8988T (cell line): ENCODE data around the gene LARGE1.

Experiments used
- DNase-seq: peaks from one replicate; pipeline ENCODE4 v3.0.0; 2011

LARGE1 gene

DNA sequence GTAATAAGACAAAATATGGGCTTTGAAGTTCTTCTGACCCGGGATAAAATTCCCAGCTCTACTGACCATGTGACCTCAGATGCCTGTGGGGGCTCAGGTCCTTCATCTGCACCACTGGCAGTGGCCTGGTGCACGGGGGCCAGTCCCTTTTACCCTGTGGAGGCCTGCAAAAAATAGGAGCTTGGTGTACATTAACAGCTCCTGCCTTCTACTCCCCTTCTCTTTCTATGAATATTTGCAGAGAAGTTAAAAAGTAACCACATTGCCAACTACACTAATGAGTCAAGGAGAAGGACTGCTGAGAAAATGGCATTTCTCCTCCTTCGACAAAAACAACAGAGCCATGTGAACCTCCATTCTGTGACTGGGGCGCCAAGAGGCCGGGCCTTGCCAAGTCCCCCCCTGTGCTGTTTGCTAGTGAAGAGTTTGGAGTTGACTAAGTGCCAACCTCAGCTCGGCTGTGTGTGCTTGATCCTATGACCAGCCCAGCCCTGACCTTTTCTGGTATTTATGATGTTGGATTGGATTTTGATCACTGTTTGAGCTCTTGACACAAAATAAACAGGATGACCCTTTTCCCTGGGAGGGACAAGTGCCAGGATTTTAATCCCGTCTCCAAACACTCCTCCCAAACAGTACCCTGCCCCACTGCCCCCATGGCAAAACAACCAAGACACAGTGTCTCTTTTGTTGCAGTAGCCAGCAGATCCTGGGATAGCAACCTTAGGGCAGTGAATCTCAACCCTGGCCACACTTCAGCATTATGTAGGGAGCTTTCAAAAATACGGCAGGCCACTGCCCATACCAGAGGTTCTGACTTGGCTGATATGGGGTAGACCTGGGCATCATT, 380.1 kb downstream of the LARGE1 start:
- no peak for DNase-seq

DNA sequence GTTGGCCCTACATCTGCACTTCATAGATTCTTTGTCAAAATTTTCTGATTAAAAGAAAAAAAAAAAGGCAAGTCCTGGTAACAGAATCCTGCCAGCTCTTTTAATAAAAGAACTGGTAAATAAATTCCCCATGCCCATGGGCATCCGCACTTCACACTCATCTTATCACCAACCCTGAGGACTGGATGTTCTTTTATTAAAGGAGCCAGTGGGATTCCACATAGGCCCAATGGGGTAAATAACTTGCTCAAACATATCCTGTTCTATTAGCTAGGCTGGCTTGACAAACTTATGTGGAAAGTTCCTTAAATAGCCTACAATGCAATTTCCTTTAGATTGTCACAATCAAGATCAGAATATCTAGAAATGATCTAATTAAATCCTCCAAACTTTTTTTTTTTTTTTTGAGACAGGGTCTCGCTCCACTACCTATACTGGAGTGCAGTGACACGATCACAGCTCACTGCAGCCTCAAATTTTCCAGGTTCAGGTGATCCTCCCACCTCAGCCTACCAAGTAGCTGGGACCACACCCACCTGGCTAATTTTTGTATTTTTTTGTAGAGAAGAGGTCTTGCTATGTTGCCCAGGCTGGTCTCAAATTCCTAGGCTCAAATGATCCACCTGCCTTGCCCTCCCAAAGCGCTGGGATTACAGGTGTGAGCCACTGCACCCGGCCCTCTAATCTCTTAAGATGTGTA, 380.9 kb downstream of the LARGE1 start:
- no peak for DNase-seq

DNA sequence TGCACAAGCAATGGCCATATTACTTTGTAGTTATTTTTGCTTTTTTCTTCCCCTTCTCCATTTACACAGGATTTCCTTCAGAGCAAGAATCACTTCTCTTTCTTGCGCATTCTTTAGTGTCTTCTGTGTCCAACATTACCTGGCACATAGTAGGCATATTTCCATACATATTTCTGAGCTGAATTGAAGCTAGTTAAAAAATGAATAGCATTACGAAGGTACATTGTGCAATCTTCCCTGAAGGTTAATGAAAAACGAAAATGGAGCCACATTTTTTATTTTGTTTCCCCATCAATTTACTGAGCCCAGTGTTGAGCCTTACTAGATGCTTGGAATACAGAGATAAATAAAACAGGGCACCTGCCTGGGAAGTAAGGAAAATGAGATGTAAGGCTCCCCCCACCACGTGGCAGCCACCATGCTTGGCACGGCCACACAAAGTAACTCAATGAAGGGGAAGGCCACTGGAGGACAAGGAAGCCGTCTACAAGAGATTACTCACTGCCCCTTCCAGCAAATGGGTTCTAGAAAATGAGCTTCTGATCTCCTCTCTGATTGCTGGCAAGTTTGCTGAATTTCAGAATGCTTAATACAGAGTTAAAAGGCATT, 381.9 kb downstream of the LARGE1 start:
- DNase-seq: no peak

DNA sequence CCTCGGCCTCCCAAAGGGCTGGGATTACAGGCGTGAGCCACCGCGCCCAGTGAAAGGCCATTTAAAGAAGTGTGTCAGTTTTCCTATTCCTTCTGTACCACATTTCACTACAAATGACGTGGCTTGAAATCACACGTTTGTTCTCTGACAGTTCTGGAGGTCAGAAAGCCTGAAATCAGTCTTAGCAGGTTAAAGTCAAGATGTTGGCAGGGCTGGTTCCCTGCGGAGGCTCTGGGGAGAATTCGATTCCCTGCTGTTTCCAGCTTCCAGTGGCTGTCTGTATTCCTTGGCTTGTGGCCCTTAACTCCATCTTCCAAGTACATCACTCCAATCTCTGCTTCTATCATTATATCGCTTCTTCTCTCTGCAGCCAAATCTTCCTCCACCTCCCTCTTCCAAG, 383.2 kb downstream of the LARGE1 start:
- no peak for DNase-seq

DNA sequence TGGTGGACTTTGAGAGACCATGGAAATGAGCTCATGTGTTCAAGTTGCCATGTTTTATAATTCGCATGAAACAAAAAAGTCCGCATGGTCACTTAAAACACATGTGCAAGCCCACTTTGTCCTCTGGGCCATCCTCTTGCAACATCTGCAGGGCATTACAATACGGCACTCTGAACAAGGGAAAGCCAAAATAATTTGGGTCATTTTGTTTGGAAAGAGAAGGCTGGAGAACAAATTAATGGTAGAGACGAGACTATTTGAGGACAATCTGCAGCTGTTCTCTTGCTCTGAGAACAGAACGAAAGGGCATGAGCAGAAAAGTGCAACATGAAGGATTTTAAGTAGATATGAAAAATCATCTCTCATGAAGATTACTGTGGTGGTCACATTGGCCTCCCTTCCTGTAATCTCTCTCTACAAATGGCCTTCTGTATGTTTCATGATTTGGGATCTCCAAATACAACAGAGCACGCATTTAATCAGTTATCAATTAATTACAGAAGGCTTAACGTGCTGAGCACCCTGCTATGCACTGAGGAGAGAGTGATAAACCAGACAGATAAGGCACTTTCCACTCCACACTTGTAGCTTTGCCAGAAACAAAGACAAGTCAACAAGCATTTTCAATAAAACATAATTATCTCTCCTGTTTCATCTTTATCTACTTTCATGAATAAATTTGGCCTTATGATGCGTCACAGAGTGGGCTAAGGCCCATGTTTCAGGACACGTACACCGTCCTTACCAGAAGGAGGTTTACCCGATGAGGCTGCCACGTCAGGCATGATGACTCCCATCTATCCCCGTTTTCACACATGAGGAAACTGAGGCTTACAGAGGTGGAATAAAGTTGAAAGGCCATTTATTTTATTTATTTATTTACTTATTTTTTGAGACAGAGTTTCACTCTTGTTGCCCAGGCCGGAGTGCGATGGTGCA, 384.1 kb downstream of the LARGE1 start:
- no peak for DNase-seq

DNA sequence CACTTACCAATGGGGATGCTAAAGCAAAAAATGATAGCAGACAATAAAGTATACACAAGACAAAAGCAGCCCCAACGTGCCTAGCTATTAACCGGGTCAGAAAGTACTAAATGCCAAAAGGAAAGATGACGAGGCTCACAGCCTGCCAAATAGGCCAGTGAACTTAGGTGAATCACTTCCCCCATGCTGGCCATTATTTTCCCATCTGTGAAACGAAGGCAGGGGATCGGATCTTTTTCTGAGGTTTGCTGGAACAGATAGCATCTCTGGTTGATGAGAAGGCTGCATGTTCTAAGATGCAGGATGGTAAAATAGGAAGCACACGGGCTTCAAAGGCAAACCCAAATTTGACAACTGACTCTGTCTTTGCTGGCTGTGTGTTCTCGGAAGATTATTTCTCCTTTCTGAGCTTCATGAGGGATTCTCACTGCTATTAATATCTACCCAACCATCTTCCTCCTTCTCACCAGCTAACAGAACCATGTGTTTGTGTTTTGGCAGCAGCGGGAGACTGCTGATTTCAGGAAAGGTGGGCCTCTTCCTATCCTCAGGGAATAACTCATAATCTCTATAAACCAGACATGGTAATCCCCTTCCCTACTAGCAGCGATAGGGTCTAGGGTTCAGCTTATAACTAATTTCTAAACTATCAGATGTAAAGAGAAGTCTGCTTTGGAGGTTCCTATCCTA, 390.7 kb downstream of the LARGE1 start:
- DNase-seq: no peak

DNA sequence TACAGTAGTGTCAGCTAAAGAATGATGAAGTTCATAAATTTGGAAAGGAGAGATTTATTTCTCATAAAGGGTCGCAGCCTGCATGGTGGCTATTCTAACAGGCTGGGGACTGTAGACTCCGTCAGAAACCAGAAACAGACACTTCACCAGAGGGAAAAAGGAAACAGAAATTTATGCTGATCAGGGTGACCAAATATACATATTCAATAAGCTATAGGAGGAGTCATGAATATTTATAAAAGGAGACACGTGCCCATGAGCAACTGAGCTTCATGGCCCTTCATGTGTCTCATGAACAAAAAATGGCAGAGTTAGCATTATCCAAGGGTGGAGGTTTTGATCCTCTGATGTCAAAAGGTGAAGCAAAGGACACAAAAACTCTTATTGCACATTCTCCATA, 392.1 kb downstream of the LARGE1 start:
- no peak for DNase-seq

DNA sequence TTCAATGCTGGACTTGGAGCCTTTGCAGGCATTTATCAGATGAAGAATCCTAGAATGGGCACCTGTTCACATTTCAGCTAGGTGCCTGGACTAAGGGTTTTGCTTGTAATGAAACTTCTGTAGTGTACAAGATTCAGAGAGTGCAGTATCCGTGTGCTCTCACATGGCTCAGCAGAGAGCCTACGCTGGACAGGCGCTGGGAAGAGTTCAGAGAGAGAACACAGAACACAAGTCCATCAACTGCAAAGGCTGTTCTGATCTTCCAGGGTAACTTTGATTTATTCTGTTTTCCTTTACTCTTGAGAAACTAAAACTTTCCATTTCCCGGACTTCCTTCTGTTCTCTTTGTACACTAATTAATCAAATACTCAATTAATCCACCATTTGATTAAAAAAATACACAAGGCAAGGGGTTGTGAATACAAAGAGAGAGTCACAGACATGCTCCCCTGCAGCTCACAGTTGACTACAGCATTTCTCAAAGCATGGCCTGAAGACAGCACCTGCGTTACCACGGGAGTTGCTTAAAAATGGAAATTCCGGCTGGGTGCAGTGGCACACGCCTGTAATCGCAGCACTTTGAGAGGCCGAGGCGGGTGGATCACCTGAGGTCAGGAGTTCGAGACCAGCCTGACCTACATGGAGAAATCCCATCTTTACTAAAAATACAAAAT, 393.7 kb downstream of the LARGE1 start:
- DNase-seq: no peak

DNA sequence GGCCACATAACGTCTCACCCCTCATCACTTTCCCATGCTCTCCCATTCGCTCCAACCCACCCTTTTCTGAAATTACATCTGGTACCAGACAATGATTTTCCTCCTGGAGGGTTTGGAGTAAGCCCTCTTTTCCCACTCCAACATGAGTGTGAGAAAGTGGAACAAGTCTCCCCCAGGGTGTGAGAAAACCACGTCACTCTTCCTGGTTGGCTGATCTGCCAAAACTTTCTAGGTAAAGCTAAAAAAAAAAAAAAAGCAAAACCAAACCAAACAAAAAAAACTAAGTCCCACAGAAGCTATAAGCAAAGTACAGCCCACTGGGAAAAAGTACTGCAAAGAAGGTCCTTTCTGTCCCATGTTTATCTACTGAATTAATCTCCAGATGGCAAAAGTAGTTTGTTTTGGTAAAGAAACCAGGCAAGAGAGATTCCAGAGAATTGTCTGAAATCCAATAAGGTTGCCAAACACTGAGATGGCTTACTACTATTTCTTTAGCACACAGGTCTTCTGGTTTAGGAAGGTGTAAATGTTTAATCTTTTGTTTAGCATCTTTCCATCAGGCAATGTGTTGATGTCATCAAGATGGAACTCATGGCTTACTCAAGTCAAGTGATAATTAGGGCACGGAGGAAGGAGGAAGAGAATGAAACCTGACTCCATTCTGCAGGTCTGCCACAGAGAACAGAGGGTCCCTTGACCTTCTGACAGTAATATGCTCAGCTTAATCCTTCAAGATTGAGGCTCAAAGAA, 395.6 kb downstream of the LARGE1 start:
- no peak for DNase-seq

DNA sequence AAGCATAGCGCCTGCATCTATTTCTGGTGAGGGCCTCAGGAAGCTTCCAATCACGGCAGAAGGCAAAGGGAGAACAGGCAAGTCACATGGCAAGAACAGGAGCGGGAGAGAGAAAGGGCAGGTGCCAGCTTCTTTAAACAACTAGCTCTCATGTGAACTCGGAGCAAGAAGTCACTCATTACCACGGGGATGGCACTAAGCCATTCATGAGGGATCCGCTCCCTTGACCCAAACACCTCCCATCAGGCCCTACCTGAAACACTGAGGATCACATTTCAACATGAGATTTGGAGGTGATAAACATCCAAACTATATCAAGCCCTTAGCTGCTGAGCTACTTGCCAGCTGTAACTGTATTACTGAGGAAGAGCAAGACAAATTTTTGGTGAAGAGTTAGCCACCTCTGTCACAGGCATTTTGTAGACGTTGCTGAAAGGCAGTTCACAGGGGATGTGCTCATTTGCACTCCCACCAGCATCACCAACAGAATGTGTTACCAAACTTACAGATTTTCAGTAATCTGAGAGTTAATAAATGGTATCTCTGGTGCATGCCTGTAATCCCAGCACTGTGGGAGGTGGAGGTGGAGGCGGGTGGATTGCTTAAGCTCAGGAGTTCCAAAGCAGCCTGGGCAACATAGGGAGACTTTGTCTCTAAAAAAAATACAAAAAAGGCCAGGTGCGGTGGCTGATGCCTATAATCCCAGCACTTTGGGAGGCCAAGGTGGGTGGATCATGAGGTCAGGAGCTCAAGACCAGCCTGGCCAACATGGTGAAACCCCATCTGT, 398.2 kb downstream of the LARGE1 start:
- no peak for DNase-seq

DNA sequence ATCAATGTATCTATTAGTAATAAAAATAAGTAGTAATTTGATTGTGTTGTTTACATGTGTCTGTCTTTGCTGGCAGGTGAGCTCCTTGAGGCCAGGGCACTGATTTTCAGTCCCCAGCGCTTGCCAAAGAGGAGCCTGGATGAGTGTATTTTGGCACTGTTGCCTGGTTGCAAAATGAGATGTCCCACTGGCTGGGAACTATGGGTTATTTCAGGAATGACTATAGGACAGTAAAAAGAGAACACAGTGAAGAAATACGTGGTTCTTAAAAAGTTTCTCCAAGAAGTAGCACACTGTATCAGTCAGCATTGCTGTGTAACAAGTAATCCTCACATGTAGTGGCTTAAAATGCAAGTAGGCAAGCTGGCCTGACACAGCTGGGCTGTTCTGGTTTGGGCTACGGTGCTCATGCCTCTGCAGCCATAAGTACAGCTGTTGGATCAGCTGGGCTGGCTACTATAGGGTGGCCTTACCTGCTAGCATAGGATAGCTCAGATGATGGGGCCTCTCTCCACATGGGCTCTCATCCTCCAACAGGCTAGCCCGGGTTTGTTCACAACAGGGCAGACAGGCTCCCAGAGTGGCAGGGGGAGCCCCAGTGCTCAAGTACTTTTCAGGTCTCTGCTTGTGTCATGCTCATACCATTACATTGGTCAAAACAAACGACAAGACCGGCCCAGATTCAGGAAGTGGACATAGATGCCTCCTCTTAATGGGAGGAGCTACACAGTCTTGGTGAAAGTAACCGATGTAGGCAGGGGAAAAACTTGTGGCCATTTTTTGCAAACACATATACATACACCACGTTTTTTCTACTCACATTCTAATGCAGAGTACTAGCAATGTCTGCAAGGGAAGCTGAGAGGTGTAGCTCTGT, 399.1 kb downstream of the LARGE1 start:
- DNase-seq: no peak

DNA sequence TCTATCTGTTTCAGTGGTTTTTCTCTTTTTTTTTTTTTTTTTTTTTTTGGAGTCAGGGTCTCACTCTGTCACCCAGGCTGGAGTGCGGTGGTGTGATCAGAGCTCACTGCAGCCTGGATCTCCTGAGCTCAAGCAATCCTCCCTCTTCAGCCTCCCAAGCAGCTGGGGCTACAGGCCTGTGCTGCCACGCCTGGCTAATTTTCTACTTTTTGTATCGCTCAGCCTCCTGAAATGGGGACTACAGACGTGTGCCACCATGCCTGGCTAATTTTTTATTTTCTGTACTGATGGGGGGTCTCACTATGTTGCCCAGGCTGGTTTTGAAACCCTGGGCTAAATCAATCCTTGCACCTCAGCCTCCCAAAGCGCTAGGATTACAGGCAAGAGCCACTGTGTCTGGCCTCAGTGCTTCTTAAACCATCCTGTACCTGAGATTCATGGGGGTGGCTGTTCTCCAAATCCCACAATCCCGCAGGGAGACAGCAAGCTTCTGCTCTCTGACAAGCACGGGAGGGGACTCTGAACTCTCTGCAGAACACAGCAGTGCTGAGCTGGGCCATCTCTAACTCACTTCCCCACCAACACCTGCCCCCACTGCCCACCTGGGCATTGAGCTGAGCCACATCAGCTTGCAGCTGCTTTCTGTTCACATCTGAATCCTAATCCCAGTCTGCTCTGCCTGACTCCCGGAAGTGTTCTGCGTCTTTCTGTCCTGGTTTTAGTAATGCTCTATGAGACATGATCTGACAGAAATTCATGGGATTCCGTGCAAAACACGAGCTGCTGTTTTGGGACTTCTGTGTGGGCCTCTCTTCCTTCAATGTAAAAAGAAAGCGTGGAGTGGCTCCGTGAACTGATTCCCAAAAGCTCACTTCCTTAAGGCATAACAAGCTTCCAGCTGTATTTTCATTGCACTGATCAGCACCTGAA, 400.0 kb downstream of the LARGE1 start:
- DNase-seq: no peak

DNA sequence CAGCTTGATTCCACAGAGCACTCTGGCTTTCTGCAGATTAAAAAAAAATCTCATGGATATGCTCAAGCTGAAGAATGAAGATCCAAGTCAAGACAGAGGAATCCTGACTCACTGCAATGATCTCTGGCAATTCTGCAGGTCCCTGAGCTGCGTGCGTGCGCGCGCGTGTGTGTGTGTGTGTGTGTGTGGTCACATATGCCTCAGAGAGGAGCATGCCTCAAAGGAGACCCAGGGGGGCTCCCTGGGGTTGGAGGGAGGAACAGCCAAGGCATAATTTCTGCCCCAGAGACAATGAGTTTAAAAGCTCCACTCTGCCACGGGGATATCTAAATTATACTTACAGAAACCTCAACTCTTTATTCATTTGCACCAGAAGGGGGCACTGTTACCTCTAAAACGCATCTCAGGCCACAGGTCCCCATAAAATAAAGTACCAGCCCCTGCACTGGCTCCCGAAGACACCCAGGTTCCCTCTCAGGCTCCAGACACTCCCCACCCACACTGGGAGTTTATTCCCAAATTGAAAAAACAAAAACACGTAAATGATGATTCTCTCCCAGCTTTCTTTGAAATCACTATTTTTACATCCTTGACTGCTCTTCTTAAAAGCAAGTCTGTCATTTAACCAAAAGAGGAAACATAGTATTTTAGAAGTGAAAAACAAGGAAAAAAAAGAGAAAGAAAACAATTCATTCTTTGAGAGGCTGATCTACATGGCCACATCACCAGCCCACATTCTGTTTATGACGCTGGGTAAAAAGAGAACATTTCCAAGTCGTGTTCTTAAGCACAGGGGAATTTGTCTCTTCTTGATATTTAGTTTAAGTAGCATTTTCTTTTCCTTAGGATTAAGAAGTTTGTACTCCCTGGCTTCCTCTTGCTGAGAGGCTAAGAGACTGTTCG, 401.0 kb downstream of the LARGE1 start:
- DNase-seq: peak; percentile 20

DNA sequence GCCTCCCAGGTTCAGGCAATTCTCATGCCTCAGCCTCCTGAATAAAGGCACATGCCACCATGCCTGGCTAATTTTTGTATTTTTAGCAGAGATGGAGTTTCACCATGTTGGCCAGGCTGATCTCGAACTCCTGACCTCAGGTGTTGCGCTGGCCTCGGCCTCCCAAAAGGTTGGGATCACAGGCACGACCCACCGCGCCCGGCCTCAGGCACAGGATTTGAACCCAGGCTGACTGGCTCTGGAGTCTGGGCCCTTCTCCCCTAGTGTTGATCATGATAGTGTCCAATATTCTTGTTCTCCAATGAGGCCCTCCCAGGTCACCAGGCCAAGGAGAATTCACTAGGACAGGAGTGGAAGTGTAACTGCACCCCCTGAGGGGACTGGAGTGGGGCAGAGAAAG, 401.9 kb downstream of the LARGE1 start:
- DNase-seq: no peak

DNA sequence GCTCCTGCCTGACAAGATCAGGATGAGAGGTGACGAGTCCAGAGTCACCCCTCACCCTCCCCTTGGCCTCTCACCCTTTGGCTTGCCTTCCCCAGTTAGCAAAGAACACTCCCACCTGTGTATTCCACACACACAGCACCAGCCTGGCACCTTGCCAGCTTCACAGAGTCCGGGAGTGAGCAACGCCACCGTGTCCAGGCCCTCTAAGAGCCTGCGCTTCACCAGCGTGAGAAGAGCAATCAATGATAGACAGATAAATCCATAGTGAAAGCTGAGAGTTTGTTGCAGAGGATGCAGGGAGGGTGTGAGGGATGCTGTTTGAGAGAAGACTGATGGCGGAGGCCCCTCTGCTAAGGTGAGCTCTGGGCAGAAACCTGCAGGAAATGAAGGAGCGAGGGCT, 404.5 kb downstream of the LARGE1 start:
- DNase-seq: no peak
